HepG2 (cell line): Measurements from ENCODE around the gene DPEP2NB. TPM values are rescaled to one million over a fixed set of nuclear protein-coding genes. Genes with fewer than 3 reads are reported as not detected.

ENCODE experiments used
- AKAP8 ChIP-seq: sonication (generic); formaldehyde crosslinking; IDR thresholded peaks from 2 replicates; pipeline ENCODE4 v1.5.1; 2020; ENCODE audit warnings: mild to moderate bottlenecking, missing genetic modification reagents
- ATF6 ChIP-seq: sonication (generic); formaldehyde crosslinking; conservative IDR thresholded peaks from 2 replicates; pipeline ENCODE4 v1.4.0; 2020; ENCODE audit warnings: missing genetic modification reagents
- CBX5 ChIP-seq: sonication (generic); formaldehyde crosslinking; IDR thresholded peaks from 2 replicates; pipeline ENCODE4 v1.4.0; 2020; ENCODE audit warnings: missing genetic modification reagents, borderline replicate concordance
- CREBL2 ChIP-seq: sonication (generic); formaldehyde crosslinking; IDR thresholded peaks from 2 replicates; pipeline ENCODE4 v1.8.1; 2023; ENCODE audit warnings: missing genetic modification reagents, mild to moderate bottlenecking, borderline replicate concordance
- CSRNP1 ChIP-seq: sonication (generic); formaldehyde crosslinking; IDR thresholded peaks from 2 replicates; pipeline ENCODE4 v1.8.1; 2023; ENCODE audit warnings: mild to moderate bottlenecking, missing genetic modification reagents
- GPBP1L1 ChIP-seq: sonication (generic); formaldehyde crosslinking; IDR thresholded peaks from 2 replicates; pipeline ENCODE4 v1.5.0; 2020; ENCODE audit warnings: mild to moderate bottlenecking, missing genetic modification reagents
- IKZF4 ChIP-seq: sonication (generic); formaldehyde crosslinking; IDR thresholded peaks from 2 replicates; pipeline ENCODE4 v1.5.1; 2020; ENCODE audit warnings: borderline replicate concordance, mild to moderate bottlenecking, low read depth, missing genetic modification reagents; ENCODE audit errors: not compliant biosample characterization
- KLF6 ChIP-seq: IDR thresholded peaks from 2 replicates; pipeline ENCODE4 v1.8.0; 2016; ENCODE audit warnings: missing biosample characterization, missing genetic modification reagents
- MEIS1 ChIP-seq: sonication (generic); formaldehyde crosslinking; IDR thresholded peaks from 2 replicates; pipeline ENCODE4 v1.9.0; 2021; ENCODE audit warnings: mild to moderate bottlenecking, missing genetic modification reagents, moderate library complexity, borderline replicate concordance
- TCF7L2 ChIP-seq: IDR thresholded peaks from 2 replicates; pipeline ENCODE4 v1.6.1; 2011; ENCODE audit warnings: mild to moderate bottlenecking, low read depth, low read length, moderate library complexity
- THAP7 ChIP-seq: sonication (generic); formaldehyde crosslinking; IDR thresholded peaks from 2 replicates; pipeline ENCODE4 v1.8.1; 2023; ENCODE audit warnings: mild to moderate bottlenecking, missing genetic modification reagents
- THAP8 ChIP-seq: sonication (generic); formaldehyde crosslinking; IDR thresholded peaks from 2 replicates; pipeline ENCODE4 v1.5.1; 2020; ENCODE audit warnings: missing genetic modification reagents, mild to moderate bottlenecking, borderline replicate concordance
- ZFP90 ChIP-seq: sonication (generic); formaldehyde crosslinking; IDR thresholded peaks from 2 replicates; pipeline ENCODE4 v1.8.0; 2022; ENCODE audit warnings: missing genetic modification reagents, mild to moderate bottlenecking, inconsistent platforms, borderline replicate concordance
- ZNF3 ChIP-seq: IDR thresholded peaks from 2 replicates; pipeline ENCODE4 v1.7.0; 2017; ENCODE audit warnings: inconsistent platforms
- ZNF333 ChIP-seq: sonication (generic); formaldehyde crosslinking; IDR thresholded peaks from 2 replicates; pipeline ENCODE4 v1.4.0; 2020; ENCODE audit warnings: mild to moderate bottlenecking, missing genetic modification reagents, borderline replicate concordance
- ZNF414 ChIP-seq: sonication (generic); formaldehyde crosslinking; IDR thresholded peaks from 2 replicates; pipeline ENCODE4 v1.5.0; 2020; ENCODE audit warnings: missing genetic modification reagents
- ZNF503 ChIP-seq: sonication (generic); formaldehyde crosslinking; IDR thresholded peaks from 2 replicates; pipeline ENCODE4 v1.4.0; 2020; ENCODE audit warnings: missing genetic modification reagents
- ZNF567 ChIP-seq: sonication (generic); formaldehyde crosslinking; IDR thresholded peaks from 2 replicates; pipeline ENCODE4 v1.8.1; 2023; ENCODE audit warnings: mild to moderate bottlenecking, missing genetic modification reagents, borderline replicate concordance
- ZNF879 ChIP-seq: sonication (generic); formaldehyde crosslinking; IDR thresholded peaks from 2 replicates; pipeline ENCODE4 v1.8.1; 2023; ENCODE audit warnings: missing genetic modification reagents
- polyA plus RNA-seq, 8 experiments: library from polyadenylated mRNA; depleted of rRNA in 3 of 8; stranded (reverse) in 7 of 8; unstranded in 1 of 8; fragments of >200 nt; fragmentation: Illumina TruSeq in 4 of 8; extraction: Trizol in 4 of 8; gene quantifications; 2 replicates each; pipeline versions ENCODE4 v1.2.1 to v1.2.3, GENCODE V29; 2011 to 2016; ENCODE audit warnings: low read depth in 4 of 8, missing spikeins in 1 of 8, mixed read lengths in 1 of 8; ENCODE audit not compliant: insufficient read depth in 1 of 8
- total RNA-seq, 5 experiments: library from RNA; depleted of rRNA; stranded (reverse); fragments of >200 nt; fragmentation: Illumina TruSeq; extraction: Trizol; gene quantifications; 2 replicates each; pipeline ENCODE4 v1.2.3, GENCODE V29; 2016; ENCODE audit warnings: low read depth in 1 of 5

The DPEP2NB gene
- total and polyA plus RNA-seq, 2 of the 13 experiments (the other 11 are each of a cell fraction or from before 2014, with no cell fraction given), result not detected

- TF ChIP-seq THAP7 (CRISPR knock-in tag) (0 out of 2 replicates have a peak, but pooled peaks have one; percentile 72), GPBP1L1 (CRISPR knock-in tag) (no peak), ZNF567 (CRISPR knock-in tag) (no peak), ZNF879 (no peak), THAP8 (CRISPR knock-in tag) (no peak; the same call in 1 of the 2 replicates), AKAP8 (CRISPR knock-in tag) (no peak; the same call in 1 of the 2 replicates), CSRNP1 (CRISPR knock-in tag) (no peak; the same call in 1 of the 2 replicates), ZNF503 (no peak), MEIS1 (CRISPR knock-in tag) (peak; percentile 48; the same call in 1 of the 2 replicates), ZNF3 (CRISPR knock-in tag) (no peak), CREBL2 (CRISPR knock-in tag) (no peak), IKZF4 (CRISPR knock-in tag) (no peak), ZNF333 (CRISPR knock-in tag) (no peak), TCF7L2 (no peak), ZFP90 (CRISPR knock-in tag) (no peak), CBX5 (no peak; the same call in 1 of the 2 replicates), KLF6 (CRISPR knock-in tag) (0 out of 2 replicates have a peak, but pooled peaks have one; percentile 26), ZNF414 (no peak; the same call in 1 of the 2 replicates), ATF6 (no peak)
Measured at GRCh38 chr16:67966549-67967182, 49.0 kb downstream of the DPEP2NB start (continued).
